HS-27A (cell line): Measurements from ENCODE around the gene KCNH4.

Experiments used
- DNase-seq: peaks from one replicate; pipeline ENCODE4 v3.0.0-alpha.2; 2012; ENCODE audit warnings: low read depth, missing footprints

Gene KCNH4

GRCh38 chr17:42117397-42118125, 63.4 kb downstream of the KCNH4 start:
- DNase-seq = no peak

GRCh38 chr17:42116705-42117396, 64.1 kb downstream of the KCNH4 start:
- DNase-seq = no peak

- DNase-seq = no peak
Observed at GRCh38 chr17:42114118-42114517, 66.8 kb downstream of the KCNH4 start.

GRCh38 chr17:42113293-42114069, 67.5 kb downstream of the KCNH4 start:
- no peak for DNase-seq

GRCh38 chr17:42112552-42113176, 68.3 kb downstream of the KCNH4 start, which contains the start of gene DHX58:
Gene DHX58, minus strand, starts transcription at chr17:42112714. Its CDS starts 822 bp downstream, at chr17:42111892.
- DNase-seq = no peak

- no peak for DNase-seq
Observed at GRCh38 chr17:42111871-42112551, 68.9 kb downstream of the KCNH4 start.

GRCh38 chr17:42111265-42111636, 69.7 kb downstream of the KCNH4 start:
- no peak for DNase-seq

- DNase-seq = no peak
Observed at GRCh38 chr17:42110301-42111264, 70.4 kb downstream of the KCNH4 start.

- DNase-seq = no peak
Observed at GRCh38 chr17:42109086-42109485, 71.9 kb downstream of the KCNH4 start.

- DNase-seq = no peak
Observed at GRCh38 chr17:42107597-42108576, 73.1 kb downstream of the KCNH4 start.

GRCh38 chr17:42107124-42107523, 73.8 kb downstream of the KCNH4 start:
- no peak for DNase-seq
